Measurements from ENCODE around the gene BCAP29. TPM values are rescaled to one million over a fixed set of nuclear protein-coding genes. Genes with fewer than 3 reads are reported as not detected.

The BCAP29 gene
- total and polyA plus RNA-seq, 3 donors from 2014 or later: 114 to 134 (median 121) TPM

- intact Hi-C loops (cut with DNase I; ENCODE audit: low total_unique reads): no loop called here
- 27% methylated on average over 9 of the region's 9 CpGs for WGBS, 2 donors
- Histone ChIP-seq H3K27ac (peak overlapping the region; percentile 87 to 95), H3K4me1 (peaks cover 7% of the 10 kb centered on the region), H3K36me3 (ENCODE audit: low read depth, missing control alignments) (no peaks in the 10 kb centered on the region), H3K4me3 (peak overlapping the region; percentile 88 to 99), H3K9me3 (no peaks in the 10 kb centered on the region), H3K27me3 (no peaks in the 10 kb centered on the region)
- no peak for TF ChIP-seq POLR2A (IDR thresholded peaks at IDR 0.05)
- TF ChIP-seq, protein P1, sequence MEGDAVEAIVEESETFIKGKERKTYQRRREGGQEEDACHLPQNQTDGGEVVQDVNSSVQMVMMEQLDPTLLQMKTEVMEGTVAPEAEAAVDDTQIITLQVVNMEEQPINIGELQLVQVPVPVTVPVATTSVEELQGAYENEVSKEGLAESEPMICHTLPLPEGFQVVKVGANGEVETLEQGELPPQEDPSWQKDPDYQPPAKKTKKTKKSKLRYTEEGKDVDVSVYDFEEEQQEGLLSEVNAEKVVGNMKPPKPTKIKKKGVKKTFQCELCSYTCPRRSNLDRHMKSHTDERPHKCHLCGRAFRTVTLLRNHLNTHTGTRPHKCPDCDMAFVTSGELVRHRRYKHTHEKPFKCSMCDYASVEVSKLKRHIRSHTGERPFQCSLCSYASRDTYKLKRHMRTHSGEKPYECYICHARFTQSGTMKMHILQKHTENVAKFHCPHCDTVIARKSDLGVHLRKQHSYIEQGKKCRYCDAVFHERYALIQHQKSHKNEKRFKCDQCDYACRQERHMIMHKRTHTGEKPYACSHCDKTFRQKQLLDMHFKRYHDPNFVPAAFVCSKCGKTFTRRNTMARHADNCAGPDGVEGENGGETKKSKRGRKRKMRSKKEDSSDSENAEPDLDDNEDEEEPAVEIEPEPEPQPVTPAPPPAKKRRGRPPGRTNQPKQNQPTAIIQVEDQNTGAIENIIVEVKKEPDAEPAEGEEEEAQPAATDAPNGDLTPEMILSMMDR (IDR thresholded peaks at IDR 0.05): no peak
- DNase-seq: no peak
Measured at GRCh38 chr7:107564553-107565298, 15.3 kb upstream of the BCAP29 start.

GRCh38 chr7:107570298-107570697, 9.7 kb upstream of the BCAP29 start:
- no peaks in the 10 kb centered on the region for H3K36me3 ChIP-seq (ENCODE audit: low read depth, missing control alignments)
- no peaks in the 10 kb centered on the region for H3K9me3 ChIP-seq
- 95 to 100% methylated on average over 1 to 2 of the region's 2 CpGs for WGBS, 2 donors
- no peaks in the 10 kb centered on the region for H3K27me3 ChIP-seq
- H3K4me1 ChIP-seq: no peaks in the 10 kb centered on the region
- no peak for TF ChIP-seq POLR2A (IDR thresholded peaks at IDR 0.05)
- TF ChIP-seq, protein P1 (IDR thresholded peaks at IDR 0.05): no peak
- no peak for DNase-seq
- intact Hi-C loops (cut with DNase I; ENCODE audit: low total_unique reads): no loop called here
- H3K27ac ChIP-seq: no peak overlapping the region
- H3K4me3 ChIP-seq: no peak overlapping the region

GRCh38 chr7:107573537-107573936, 6.5 kb upstream of the BCAP29 start:
- Histone ChIP-seq H3K4me1 (no peaks in the 10 kb centered on the region), H3K4me3 (no peak overlapping the region), H3K36me3 (ENCODE audit: low read depth, missing control alignments) (no peaks in the 10 kb centered on the region), H3K27me3 (no peaks in the 10 kb centered on the region), H3K9me3 (no peaks in the 10 kb centered on the region), H3K27ac (no peak overlapping the region)
- DNase-seq: no peak
- intact Hi-C loops (cut with DNase I; ENCODE audit: low total_unique reads): no loop called here
- TF ChIP-seq, protein P1 (IDR thresholded peaks at IDR 0.05): no peak
- no peak for TF ChIP-seq POLR2A (IDR thresholded peaks at IDR 0.05)
- WGBS, 2 donors: 86 to 90% methylated on average over 4 of the region's 4 CpGs

DNA sequence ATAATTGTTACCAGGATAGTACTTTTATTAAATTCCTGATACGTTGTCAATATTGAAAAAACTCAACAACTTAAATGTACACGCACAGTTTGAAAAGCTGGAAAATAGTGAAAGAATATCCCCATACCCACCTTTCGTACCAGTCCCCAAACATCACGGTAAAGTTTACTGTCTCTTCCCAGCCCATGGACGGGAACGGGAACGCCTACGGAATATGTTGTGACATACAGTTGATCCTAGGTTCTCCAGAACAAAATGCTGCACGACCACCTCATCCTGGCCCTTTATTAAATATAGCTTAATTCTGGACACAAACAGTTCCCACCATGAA, 527 bp upstream of the BCAP29 start:
- 1 to 2% methylated on average over 9 of the region's 9 CpGs for WGBS, 2 donors
- Histone ChIP-seq H3K27me3 (no peaks in the 10 kb centered on the region), H3K4me3 (peak overlapping the region; percentile 90 to 95), H3K4me1 (peaks cover 16% of the 10 kb centered on the region), H3K27ac (peak overlapping the region; percentile 89 to 97), H3K36me3 (ENCODE audit: low read depth, missing control alignments) (no peaks in the 10 kb centered on the region), H3K9me3 (no peaks in the 10 kb centered on the region)
- DNase-seq: no peak
- TF ChIP-seq POLR2A (IDR thresholded peaks at IDR 0.05): no peak
- TF ChIP-seq, protein P1 (IDR thresholded peaks at IDR 0.05): no peak
- intact Hi-C loops (cut with DNase I; ENCODE audit: low total_unique reads): no loop called here

All from testis (tissue), 3 donors.